ENCODE data around the gene RRP12.
"Not testable (repeated sequence)": the region's sequence is repeated elsewhere in the genome, so short reads cannot be mapped to it uniquely, and the experiment has no call there.

The RRP12 gene

DNA sequence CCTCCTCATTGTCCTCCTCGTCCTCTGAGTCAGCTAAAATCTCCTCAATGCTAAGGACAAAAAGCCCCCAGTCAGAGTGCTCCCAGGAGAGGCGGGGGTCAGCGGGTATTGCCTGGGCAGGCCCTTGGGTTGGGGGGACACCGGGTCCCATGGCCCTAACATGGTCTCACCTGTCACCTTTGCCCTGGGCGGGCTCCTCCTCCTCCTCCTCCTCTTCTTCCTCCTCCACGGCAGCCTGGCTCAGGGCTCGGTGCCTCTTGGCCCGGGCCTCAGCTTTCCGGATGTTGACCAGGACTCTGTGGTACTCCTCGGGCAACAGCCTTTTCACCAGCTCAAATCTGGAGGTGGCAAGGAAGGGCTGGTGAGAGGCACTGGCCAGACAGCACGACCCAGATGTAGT lies 34.6 kb downstream of the RRP12 start:
- no peak for DNase-seq

DNA sequence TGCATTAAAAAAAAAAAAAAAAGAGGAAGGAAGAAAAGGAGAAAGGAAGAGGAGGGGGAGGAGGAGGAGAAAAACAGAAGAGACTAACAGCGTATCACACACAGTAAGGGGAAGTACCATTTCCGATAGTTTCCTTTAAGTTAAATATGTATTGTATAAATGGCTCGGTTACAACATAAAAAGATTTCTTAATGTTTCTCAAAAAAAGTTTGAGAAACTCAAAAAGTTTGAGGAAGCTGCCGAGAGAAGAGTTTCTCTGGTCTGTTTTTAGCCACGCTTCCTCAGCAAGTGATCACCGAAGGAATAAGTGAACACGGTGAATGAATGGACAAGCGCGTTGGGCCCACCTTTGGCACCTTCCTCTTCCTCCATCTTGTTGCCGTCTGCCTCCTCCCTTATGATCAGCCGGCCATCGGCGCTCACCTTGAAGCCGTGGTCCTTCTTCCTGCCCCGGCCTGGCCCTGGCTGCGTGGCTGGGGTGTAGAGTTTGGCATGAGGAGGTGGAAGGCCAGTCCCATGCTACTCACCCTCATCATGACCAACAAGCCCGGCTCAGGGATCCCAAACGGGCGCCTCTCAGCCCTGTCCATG lies 35.3 kb downstream of the RRP12 start:
- DNase-seq = no peak

DNA sequence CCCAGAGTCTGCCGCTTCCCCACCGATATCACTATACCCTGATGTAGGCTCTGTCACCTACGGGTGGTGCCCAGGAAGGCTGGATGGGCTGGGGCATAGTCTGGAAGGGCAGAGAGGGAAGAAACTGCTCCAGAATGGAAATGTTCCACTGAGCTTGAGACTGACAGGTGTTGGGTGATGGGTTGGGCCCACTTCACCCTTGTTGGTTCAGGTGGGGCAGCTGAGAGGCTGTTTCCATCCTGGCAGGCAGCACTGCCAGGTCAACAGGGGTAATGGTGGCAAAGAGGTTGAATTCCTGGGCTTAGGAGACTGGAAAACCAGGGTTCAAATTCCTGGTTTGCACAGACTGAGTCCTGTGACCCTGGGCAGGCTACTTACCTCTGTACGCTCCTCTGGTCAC lies 38.1 kb downstream of the RRP12 start:
- DNase-seq = no peak

DNA sequence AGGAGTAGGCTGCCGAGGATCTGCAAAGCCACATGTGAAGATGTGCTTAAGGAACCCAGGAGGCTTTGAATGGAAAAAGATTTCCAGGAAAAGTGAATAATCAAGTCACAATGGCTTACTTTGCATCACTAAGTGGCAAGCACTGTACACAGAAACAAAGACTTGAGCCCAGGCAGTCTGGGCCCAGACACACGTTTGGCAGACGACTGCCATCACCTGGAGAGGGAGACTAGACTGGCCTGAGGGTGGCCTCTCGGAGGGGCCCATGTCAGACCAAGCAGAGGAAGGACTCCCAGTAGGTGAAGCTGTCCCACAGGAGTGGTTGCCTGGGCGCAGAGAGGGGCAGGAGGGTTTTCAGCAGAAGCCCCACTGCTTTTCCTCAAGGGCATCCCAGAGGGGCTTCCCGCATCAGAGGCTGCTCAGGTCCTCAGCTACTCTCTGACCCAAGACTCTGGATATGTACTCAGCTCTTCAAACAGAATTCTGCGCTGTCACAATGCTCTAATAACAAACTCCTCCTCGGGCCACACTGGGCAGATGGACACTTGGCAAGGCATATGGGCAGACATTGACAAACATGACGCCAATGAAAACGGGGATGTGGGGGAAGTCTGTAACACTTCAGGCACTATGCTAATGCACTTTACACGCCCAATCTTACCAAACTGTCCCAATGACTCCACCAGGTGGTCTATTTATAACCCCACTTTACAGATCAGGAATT lies 38.7 kb downstream of the RRP12 start:
- no peak for DNase-seq

DNA sequence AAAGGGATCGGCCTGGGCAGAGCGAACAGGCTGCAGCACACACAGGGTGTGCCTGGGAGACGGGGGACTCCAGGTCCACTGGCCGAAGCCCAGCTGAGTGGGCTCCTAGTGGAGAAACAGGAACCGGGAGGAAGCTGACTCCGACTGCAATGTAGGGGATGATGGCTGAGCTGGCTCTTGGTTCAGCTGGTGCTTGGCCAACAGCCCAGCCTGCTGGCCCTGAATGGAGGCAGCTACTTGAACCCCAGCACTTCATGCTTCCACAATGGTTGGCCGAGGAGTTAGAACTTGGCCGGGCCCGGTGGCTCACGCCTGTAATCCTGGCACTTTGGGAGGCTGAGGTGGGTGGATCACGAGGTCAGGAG lies 39.6 kb downstream of the RRP12 start:
- no peak for DNase-seq

DNA sequence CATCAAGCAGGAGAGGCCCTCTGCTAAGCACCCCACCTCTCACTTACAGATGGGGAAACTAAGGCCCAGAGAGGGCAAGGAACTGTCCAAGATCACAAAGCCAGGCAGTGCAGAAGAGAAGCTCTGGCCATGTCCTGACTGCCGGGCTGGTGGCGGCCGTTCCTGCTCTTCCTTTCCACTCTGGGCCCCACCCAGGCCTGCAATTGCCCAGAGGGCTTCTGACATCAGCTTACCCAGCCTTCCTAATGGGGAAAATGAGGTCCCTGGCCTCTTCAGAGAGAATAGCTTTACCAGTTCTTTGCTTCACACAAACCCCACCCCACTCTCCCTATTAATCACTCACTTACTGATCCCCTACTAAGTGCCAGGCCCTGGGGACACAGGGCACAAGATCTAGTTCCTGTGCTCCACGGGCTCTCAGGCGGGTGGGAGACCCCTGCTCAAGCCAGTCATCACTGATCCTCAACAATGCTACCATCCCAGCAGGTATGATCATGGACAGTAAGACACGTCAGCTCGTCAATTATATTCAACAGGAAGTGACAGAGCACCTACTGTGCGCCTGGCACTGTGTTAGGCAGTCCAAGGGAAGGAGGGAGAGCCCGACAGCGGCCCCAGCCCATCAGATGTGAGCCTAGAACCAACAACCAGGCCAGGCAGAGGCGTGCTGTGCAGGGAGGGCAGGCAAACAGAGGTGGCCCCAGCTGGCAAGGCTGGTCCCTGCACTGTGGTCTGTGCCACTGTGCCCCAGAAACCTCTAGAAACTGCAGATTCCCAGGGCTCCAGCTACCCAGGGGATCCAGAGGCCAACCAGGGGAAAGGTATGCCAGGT lies 40.2 kb downstream of the RRP12 start:
- no peak for DNase-seq

DNA sequence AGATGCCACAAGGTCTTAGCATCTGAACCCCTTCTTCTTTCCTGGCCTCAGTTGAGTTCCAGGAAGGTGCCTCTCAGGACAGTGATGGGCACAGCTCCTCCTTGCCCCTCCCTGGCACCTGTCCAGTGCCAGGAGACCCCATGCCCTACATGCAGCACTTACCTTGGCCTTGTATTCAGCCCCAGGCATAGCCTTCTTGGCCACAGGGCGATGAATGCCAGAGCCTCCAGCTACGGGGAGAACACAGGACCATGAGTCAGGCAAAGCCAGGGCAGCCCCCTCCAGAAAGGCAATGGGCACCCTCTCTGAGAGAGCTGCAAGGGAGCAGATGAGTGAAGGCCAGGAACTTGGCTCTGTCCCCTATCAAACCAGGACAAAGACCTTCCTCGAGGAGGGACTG lies 42.4 kb downstream of the RRP12 start:
- DNase-seq = no peak

DNA sequence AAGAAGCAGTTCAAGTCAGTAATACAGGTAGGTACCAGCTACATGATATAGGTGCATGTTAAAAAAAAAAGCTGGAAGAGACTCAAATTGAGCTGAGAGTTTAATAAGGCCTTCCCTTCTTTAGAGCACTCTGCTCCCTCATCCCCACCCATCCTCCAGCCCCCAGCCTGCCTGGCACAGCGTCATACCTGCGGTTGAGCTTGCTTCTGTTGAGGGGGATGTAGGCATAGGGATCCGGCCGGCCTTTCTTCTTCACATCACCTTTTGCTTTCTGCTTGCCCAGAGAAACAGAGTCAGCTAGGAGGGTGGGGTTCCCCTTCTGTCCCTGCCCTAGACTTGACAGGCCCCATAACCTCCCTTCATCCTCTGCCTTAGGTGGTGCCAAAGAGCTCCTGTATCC lies 42.8 kb downstream of the RRP12 start:
- no peak for DNase-seq

DNA sequence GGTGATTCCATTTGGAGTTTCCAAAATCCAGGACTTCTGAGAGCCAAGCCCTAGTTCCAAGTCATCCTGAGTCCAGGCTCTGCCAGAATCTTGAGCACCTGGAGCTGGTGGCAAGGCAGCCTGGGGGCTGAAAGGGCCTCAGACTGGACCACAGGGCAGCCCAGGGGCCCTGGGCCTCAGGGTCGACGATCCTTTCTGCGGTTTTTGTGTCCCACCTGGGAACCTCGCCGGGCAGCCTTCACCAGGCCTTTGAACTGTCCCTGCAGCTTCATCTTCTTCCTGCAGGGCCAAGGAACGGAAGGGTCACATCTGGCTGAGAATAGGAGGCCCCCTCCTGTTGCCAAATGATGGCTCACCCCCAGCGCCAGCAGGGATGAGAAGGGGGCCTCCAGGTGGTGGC lies 44.2 kb downstream of the RRP12 start:
- DNase-seq = no peak

DNA sequence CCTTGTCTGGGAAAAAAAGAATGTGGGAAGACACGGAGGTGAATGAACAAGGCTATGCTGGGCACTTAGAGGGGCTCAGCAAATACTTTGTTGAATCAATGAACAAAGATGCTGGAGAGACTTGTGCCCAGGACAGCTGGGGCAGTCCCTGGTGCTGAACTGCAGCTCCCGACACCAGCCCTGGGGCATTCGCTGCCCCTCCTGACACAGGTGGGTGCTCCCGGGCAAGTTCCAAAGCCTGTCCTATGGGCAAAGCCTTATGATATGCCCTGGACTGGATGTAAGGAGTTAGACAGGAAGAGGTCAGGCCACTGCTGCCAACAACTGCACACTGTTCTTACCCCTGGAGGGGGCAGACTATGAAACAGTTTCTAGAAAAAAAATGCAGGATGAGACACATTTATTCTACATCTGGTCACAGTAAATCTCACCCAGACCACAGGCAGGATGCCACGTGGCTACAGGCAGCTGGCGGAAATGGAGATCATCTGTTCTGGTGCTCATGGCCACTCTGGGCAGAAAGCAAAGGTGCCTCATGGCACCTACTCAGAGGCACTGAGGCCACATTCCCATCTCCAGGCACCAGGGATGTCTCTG lies 44.7 kb downstream of the RRP12 start:
- DNase-seq = no peak

DNA sequence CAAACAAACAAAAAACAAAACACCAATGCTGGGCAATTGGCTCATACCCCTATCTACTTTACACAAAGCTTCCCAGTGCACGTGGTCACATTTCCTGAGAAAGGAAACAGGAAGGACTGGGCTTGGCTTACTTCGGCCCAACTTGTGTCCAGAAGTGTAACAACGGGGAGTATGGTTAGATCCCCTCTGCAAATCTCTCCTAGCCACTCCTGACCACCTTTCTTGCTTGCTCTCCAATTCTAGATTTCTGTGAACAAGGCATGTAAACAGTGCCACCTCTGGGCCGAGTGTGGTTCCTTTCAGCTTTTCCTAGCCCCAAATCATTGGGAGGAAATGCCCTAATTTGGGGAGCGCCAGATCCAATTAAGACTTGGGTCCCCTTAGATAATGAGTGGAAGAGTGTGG lies 45.6 kb downstream of the RRP12 start:
- DNase-seq = no peak

DNA sequence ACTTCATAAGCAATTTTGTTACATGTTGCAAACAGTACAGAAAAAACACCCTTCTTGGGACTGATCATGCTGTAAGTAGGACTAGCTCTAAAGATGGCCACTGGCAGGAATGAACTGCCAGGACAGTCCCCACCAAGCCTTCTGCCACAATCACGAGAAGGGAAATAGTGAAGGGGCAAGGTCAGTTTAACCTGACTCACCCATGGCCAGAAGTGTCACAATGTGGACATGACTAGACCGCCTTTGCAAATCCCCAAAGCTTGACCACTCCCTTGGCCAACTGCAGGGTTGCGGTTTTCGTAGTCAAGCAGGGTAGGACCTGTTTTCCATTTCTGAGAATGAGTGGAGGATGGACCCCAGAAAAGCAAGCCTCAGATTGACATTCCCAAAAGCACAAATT lies 47.2 kb downstream of the RRP12 start:
- no peak for DNase-seq

DNA sequence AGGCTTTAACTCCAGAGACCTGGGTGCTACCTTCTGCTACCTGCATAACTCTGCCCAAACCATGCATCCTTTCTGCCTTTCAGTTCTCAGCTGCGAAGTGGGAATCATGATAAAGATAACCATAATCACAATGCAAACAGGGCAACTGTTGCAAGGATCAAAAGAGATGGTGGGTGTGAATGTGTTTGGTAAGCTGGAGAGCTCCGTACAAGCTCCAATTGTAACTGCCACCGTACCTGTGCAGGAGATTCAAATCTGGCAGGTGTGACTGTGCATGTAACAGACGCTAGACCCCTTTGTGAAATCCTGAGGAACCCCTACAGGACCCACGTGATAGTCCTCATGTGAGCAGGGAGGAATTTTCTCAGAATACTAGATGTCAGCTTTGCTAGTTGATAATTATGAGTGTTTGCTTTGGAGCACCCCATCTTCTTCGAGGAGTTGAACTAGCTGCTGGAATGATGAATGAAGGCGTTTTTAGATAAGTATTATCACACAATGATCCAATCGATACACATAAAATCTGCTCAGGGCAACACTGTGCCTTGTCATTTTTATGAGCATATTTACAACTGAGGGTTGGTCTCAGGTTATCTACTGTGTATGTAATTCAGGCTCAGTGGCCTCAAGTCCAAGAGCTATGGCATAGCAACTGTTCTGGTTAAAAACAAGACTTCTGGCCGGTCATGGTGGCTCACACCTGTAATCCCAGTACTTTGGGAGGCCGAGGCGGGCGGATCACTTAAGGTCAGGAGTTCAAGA lies 51.2 kb downstream of the RRP12 start:
- no peak for DNase-seq

DNA sequence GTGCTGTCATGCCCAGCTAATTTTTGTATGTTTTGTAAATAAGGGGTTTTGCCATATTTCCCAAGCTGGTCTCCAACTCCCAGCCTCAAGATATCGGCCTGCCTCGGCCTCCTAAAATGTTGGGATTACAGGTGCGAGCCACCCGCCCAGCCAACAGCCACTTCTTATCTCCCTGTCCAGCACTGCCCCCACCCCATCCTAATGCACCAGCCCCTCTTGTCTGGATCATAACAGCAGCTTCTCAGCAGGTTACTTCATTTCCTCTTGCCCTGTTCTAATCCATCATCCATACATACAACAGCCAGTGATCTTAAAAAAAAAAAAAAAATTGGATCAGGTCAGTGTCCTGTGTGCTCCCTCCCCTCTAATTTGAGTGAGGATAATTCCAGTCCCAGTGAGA lies 53.8 kb downstream of the RRP12 start:
- DNase-seq = no peak

DNA sequence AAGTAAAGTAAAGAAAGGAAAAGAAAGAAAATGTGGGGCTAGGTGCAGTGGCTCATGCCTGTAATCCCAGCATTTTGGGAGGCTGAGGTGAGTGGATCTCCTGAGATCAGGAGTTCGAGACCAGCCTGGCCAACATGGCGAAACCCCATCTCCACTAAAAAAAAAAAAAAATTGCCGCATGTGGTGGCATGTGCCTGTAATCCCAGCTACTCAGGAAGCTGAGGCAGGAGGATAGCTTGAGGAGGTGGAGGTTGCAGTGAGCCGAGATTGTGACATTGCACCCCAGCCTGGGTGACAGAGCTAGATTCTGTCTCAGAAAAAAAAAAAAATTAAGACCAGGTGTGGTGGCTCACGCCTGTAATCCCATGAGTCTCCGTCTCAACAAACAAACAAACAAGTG lies 57.5 kb downstream of the RRP12 start:
- DNase-seq = not testable (repeated sequence)

DNA sequence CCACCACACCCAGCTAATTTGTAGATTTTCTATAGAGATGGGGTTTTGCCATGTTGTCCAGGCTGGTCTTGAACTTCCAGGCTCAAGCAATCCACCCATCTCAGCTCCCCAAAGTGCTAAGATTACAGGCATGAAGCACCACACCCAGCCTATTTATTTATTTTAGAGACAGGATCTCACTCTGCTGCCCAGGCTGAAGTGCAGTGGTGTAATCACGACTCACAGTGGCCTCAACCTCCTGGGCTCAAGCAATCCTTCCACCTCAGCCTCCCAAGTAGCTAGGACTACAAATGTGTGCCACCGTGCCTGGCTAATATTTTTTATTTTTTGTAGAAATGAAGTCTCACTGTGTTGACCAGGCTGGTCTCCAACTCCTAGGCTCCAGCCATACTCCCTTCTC lies 59.7 kb downstream of the RRP12 start:
- no peak for DNase-seq

DNA sequence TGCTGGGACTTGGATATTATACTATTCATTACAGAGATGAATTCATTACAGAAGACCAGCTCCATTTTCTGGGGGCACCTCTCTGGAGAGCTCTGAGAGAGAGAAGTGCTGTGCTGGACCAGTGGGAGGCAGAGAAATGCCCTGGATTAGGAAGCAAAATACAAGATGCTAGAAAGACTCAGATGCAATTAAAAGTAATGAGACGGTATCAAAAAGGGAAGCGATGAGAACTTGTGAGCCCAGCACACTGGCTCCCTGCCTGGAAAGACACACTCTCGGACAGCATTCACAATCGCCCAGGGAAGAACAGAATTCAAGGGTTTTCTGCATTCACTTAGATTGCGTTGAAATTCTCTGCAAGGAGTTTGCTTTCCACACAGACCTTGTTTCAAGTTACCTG lies 63.1 kb downstream of the RRP12 start:
- no peak for DNase-seq

DNA sequence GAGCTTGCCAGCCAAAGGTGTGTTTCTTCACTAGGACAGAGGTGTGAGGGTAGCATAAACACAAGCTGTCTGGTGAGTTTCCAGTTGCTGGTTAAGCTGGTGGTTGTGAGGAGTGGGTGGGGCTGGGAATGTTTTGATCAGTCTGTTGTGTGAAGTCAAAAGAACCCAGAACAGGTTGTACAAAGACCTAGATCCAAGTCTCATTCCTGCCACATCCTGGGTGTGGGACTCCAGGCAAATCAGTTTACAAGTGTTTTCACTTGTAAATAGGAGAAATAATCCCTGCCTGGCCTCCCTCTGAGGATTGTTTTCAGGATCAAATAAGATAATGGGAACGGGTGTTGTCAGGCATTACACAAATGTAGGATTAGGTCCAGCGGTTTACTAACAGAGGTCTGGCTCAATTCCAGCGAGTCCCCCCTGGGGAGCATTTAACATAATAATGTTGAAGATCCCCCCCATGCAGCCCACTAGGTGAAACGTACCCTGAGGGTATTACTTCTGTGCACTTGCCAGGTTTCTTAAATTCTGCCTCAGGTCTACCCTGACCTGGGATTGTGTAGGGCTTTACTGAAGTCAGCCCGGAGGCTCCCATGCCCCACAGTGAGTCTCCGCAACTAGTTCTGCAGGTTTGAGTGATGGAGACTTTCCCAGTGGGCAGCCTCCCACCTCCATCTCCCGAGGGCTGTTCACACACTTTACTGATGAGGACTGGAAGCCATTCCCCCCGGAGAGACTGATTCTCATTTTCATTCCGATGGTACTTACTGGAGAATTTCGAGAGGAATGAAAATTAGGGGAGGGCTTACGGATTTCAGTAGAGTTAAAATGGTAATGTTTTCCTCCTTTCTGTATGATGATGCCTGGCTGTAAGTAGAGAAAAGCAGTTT lies 64.0 kb downstream of the RRP12 start:
- DNase-seq = peak; percentile 87

DNA sequence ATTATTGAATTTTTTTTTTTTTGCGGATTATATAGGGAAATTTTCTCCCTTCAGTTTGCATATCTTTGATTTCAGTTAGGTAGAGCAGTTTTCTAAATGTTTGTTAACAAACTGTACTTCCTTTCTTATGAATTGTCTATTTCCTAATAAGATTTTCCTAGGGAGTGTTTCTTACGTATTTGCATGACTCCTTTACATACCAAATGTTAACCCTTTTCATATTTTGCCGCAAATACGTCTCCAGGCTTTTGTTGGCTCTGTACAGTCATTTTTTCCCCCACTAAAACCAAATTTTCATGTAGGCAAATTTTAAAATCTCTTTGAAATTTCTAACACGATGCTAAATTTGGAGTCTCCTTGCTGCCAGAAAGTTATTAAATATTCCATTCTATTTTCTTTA lies 64.7 kb downstream of the RRP12 start:
- DNase-seq = no peak

DNA sequence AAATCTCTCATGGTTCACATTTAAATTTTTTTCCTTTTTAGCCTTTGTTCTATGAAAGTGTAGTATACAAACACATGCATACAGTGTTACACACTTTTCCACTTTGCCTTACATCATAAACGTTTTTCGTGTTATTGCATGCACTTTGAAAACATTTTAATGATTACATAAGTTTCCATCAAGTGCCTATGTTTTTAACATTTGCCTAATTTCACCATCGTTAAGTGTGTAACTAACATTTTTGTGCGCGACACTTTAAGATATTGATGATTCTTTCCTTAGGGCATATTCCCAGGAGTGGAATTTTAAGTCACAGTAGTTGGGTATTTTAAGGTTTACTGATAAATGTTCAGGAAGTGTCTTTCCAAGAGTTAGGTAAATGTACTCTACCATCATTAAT lies 65.1 kb downstream of the RRP12 start:
- DNase-seq = no peak

DNA sequence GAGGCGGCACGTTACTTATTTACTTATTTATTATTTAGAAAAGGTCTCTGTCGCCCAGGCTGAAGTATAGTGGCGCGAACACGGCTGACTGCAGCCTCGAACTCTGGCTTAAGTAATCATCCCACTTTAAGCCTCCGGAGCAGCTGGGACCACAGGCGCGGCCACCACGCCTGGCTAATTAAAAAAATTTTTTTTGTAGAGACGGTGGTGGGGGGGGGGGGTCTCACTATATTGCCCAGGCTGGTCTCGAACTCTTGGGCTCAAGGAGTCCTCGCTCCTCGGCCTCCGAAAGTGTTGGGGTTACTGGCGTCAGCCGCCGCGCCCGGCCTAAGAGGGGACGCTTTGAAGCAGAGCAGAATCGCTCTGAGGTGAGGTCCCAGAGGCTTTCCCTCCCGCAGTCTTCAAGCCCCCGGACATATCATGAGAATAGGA lies 65.9 kb downstream of the RRP12 start:
- no peak for DNase-seq

Data from NCI-H82 (cell line).